Measurements from ENCODE around the gene SMIM10L2A. TPM values are rescaled to one million over a fixed set of nuclear protein-coding genes. Genes with fewer than 3 reads are reported as not detected.

SMIM10L2A gene
- total RNA-seq (0.52 TPM), polyA plus RNA-seq (0.55 TPM)
- long read RNA-seq, donor 1, result 0 reads
- long read RNA-seq, donor 2, full-length matches to known transcripts, result 1 of 1 reads
- long read RNA-seq, donor 2, partial matches to known transcripts, result 0 of 1 reads
- long read RNA-seq, donor 2, other reads (novel, unspliced or antisense), result 0 of 1 reads
- long read RNA-seq, donor 3, full-length matches to known transcripts, result 1 of 1 reads
- long read RNA-seq, donor 3, partial matches to known transcripts, result 0 of 1 reads
- long read RNA-seq, donor 3, other reads (novel, unspliced or antisense), result 0 of 1 reads
- long read RNA-seq, donor 4, full-length matches to known transcripts, result 1 of 1 reads
- long read RNA-seq, donor 4, partial matches to known transcripts, result 0 of 1 reads
- long read RNA-seq, donor 4, other reads (novel, unspliced or antisense), result 0 of 1 reads
- long read RNA-seq, donor 5, result 0 reads
- long read RNA-seq, donor 6, result 0 reads
- long read RNA-seq, donor 7, result 0 reads
- long read RNA-seq, donor 8, result 0 reads
- long read RNA-seq, donor 9, result 0 reads
- long read RNA-seq, donor 10, full-length matches to known transcripts, result 1 of 1 reads
- long read RNA-seq, donor 10, partial matches to known transcripts, result 0 of 1 reads
- long read RNA-seq, donor 10, other reads (novel, unspliced or antisense), result 0 of 1 reads

DNA sequence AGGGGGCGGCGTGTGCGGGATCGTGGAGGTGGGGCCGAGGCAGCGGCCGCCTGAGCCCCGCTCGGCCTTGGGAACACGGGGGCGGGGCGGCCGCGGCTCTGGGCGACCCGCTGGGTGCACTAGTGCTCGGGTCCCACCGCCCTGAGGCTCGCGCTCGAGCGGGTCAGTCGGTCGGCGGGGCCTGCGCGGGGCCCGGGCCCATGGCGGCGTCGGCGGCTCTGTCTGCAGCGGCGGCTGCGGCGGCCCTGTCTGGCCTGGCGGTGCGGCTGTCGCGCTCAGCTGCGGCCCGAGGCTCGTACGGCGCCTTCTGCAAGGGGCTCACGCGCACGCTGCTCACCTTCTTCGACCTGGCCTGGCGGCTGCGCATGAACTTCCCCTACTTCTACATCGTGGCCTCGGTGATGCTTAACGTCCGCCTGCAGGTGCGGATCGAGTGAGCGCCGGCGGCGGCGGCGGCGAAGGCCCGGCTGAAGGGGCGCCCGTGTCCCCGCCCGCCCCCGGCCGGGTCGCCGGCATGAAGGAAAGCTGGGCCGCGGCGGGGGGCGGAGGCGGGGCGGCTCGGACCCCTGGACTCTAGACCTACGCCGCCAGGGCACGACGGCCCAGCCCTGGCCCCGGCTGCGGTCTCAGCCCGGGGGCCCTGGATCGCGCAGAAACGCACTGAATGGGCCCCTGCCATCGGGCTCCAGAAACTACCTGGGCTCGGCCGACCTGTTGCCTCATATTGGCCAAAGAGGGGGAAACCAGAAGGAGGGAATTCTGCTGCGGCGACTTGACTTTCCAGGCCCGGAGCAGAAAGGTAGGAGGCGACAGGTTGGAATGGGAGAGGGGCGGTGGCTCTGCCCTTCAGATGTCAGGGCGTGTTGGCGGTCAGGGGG lies at the start of gene SMIM10L2A:
Gene SMIM10L2A, plus strand, starts transcription at position 13 of the 878 bp plus-strand sequence. Its CDS starts 188 bp downstream, at position 201.
- H3K27me3 ChIP-seq (ENCODE audit: control insufficient read depth in 2 of 2, insufficient read depth in 1 of 2, low read length in 1 of 2), result peaks cover 3 to 24% of the 10 kb centered on the region in 2 donors
- H3K27ac ChIP-seq (ENCODE audit: low read depth in 1 of 2, low read length in 1 of 2), result no peak within 1 kb of the TSS
- H3K9me3 ChIP-seq (ENCODE audit: control insufficient read depth in 2 of 2, insufficient read depth in 1 of 2, low read length in 1 of 2), result no peaks in the 10 kb centered on the region
- peaks cover 0 to 2% of the 10 kb centered on the region in 2 donors for H3K4me1 ChIP-seq (ENCODE audit: control insufficient read depth in 2 of 2, insufficient read depth in 2 of 2, low read length in 2 of 2)
- H3K36me3 ChIP-seq (ENCODE audit: control insufficient read depth in 2 of 2, insufficient read depth in 2 of 2, low read length in 1 of 2), result no peaks in the 10 kb centered on the region
- peak in 1 of 9 donors; percentile 7 for DNase-seq (ENCODE audit: low read depth in 6 of 9, low spot score in 9 of 9)
- WGBS, result 5% methylated on average over 94 of the region's 100 CpGs
- peak within 1 kb of the TSS in 1 of 2 donors; percentile 50 for H3K4me3 ChIP-seq (ENCODE audit: low read length in 2 of 2)

DNA sequence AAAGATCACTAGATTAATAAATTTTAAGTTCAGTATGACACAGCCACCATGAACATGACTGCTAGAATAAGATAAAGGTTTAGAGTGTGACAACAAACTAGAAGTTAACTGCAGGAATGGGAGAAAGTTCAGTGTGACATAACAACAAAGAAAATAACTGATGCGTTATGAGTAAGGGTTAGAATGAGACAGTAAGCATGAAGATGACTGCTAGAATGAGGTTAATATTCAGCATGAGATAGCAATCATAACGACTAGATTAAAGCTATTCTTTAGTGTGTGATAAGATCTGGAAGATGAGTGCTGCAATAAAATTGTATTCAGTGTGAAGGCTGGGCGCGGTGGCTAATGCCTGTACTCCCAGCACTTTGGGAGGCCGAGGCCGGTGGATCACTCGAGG lies 48.4 kb upstream of the SMIM10L2A start:
- H3K27me3 ChIP-seq (ENCODE audit: control insufficient read depth in 2 of 2, insufficient read depth in 1 of 2, low read length in 1 of 2), result no peaks in the 10 kb centered on the region
- H3K9me3 ChIP-seq (ENCODE audit: control insufficient read depth in 2 of 2, insufficient read depth in 1 of 2, low read length in 1 of 2), result peaks cover 0 to 3% of the 10 kb centered on the region in 2 donors
- H3K36me3 ChIP-seq (ENCODE audit: control insufficient read depth in 2 of 2, insufficient read depth in 2 of 2, low read length in 1 of 2), result no peaks in the 10 kb centered on the region
- H3K4me3 ChIP-seq (ENCODE audit: low read length in 2 of 2), result no peak overlapping the region
- no peak for DNase-seq (ENCODE audit: low read depth in 6 of 9, low spot score in 9 of 9)
- H3K4me1 ChIP-seq (ENCODE audit: control insufficient read depth in 2 of 2, insufficient read depth in 2 of 2, low read length in 2 of 2), result no peaks in the 10 kb centered on the region
- H3K27ac ChIP-seq (ENCODE audit: low read depth in 1 of 2, low read length in 1 of 2), result no peak overlapping the region
- WGBS, result 91% methylated on average over 7 of the region's 7 CpGs

DNA sequence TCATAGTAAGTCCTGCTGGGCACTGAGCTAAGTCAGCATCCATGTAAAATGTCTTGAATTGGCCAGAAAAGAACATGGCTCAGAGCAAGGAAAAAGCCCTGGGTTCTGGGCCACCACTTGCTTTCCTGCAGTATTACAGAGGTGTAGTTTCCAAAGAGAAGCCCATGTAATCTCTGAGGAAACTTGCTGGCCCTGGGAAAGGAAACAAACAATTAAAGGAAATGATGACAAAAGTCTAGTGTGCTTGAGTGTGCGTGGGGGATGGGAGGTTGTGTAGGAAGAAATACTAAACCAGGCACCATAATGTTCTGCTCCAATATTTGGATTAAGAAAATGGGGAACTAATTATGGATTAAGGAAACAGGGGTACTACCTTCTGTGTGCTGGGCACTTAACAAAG lies 39.5 kb upstream of the SMIM10L2A start:
- no peak overlapping the region for H3K27ac ChIP-seq (ENCODE audit: low read depth in 1 of 2, low read length in 1 of 2)
- H3K36me3 ChIP-seq (ENCODE audit: control insufficient read depth in 2 of 2, insufficient read depth in 2 of 2, low read length in 1 of 2), result no peaks in the 10 kb centered on the region
- DNase-seq (ENCODE audit: low read depth in 6 of 9, low spot score in 9 of 9), result no peak
- H3K4me1 ChIP-seq (ENCODE audit: control insufficient read depth in 2 of 2, insufficient read depth in 2 of 2, low read length in 2 of 2), result no peaks in the 10 kb centered on the region
- no peak overlapping the region for H3K4me3 ChIP-seq (ENCODE audit: low read length in 2 of 2)
- no peaks in the 10 kb centered on the region for H3K9me3 ChIP-seq (ENCODE audit: control insufficient read depth in 2 of 2, insufficient read depth in 1 of 2, low read length in 1 of 2)
- H3K27me3 ChIP-seq (ENCODE audit: control insufficient read depth in 2 of 2, insufficient read depth in 1 of 2, low read length in 1 of 2), result no peaks in the 10 kb centered on the region
- 88% methylated on average over 1 of the region's 1 CpG for WGBS

DNA sequence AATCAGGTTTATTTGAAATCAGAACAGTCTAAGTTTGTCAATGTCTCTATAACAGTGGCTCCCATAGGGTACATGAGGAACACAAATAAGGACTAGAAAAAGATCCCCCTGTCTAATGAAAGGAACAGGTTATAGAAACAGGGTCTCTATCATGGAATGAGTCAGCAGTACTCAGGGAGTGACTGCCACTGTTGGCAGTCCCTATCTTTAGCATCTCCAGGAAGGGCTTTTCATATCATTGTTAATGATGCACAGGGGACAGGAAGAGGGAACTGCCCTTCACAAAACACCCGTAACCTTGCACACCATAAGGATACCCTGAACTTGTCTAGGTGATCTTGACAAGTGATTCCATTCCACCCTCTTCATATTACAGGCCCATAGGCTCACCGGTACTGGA lies 38.5 kb upstream of the SMIM10L2A start:
- no peaks in the 10 kb centered on the region for H3K36me3 ChIP-seq (ENCODE audit: control insufficient read depth in 2 of 2, insufficient read depth in 2 of 2, low read length in 1 of 2)
- no peak for DNase-seq (ENCODE audit: low read depth in 6 of 9, low spot score in 9 of 9)
- no peaks in the 10 kb centered on the region for H3K4me1 ChIP-seq (ENCODE audit: control insufficient read depth in 2 of 2, insufficient read depth in 2 of 2, low read length in 2 of 2)
- no peak overlapping the region for H3K27ac ChIP-seq (ENCODE audit: low read depth in 1 of 2, low read length in 1 of 2)
- H3K27me3 ChIP-seq (ENCODE audit: control insufficient read depth in 2 of 2, insufficient read depth in 1 of 2, low read length in 1 of 2), result no peaks in the 10 kb centered on the region
- no peak overlapping the region for H3K4me3 ChIP-seq (ENCODE audit: low read length in 2 of 2)
- no peaks in the 10 kb centered on the region for H3K9me3 ChIP-seq (ENCODE audit: control insufficient read depth in 2 of 2, insufficient read depth in 1 of 2, low read length in 1 of 2)
- 63% methylated on average over 2 of the region's 2 CpGs for WGBS

DNA sequence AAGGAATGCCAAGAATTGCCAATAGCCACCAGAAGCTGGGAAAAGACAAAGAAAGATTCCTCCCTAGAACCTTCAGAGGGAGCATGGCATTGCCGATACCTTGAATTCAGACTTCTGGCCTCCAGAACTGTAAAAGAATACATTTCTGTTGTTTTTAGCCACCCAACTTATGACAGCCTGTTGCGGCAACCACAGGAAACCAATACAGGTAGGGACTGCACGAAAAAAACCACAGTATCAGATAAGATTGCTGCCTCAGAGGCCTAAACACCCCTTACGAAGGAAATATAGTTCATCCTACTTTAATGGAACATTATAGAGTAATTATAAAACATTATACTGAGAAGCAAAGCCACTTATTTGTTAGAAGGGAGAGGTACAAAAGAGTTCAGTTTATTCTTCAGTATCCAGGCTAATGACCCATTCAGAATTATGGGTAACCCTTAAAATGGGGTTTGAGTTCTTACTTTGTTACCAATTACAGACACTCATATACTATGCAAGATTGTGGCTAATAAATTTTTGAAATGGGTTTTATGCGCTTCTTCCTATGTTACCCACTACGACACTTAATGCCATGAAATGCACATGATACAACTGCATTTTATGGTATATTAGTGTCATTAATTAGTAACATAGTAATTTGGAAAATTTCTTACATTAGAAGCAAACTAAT lies 37.4 kb upstream of the SMIM10L2A start:
- DNase-seq (ENCODE audit: low read depth in 6 of 9, low spot score in 9 of 9), result peak in 5 of 9 donors; percentile 0 to 42 (median 4)
- 34% methylated on average over 6 of the region's 6 CpGs for WGBS
- H3K4me3 ChIP-seq (ENCODE audit: low read length in 2 of 2), result no peak overlapping the region
- H3K36me3 ChIP-seq (ENCODE audit: control insufficient read depth in 2 of 2, insufficient read depth in 2 of 2, low read length in 1 of 2), result no peaks in the 10 kb centered on the region
- no peaks in the 10 kb centered on the region for H3K9me3 ChIP-seq (ENCODE audit: control insufficient read depth in 2 of 2, insufficient read depth in 1 of 2, low read length in 1 of 2)
- H3K4me1 ChIP-seq (ENCODE audit: control insufficient read depth in 2 of 2, insufficient read depth in 2 of 2, low read length in 2 of 2), result no peaks in the 10 kb centered on the region
- no peaks in the 10 kb centered on the region for H3K27me3 ChIP-seq (ENCODE audit: control insufficient read depth in 2 of 2, insufficient read depth in 1 of 2, low read length in 1 of 2)
- H3K27ac ChIP-seq (ENCODE audit: low read depth in 1 of 2, low read length in 1 of 2), result no peak overlapping the region

DNA sequence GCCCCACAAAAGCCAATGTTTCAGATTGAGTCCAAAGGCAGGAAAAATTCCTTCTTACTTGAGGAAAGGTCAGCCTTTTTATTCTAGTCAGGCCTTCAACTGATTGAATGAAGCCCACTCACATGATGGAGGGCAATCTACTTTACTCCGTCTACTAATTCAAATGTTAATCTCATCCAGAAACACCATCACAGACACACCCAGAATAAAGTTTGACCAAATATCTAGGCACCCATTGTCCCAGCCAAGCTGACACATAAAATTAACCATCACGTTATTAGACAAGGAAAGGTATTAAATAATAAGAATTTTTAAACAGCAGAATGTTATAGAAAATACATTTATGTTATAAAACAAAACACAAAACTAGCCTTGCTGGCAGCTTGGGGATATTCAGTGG lies 32.9 kb upstream of the SMIM10L2A start:
- 89% methylated on average over 2 of the region's 2 CpGs for WGBS
- DNase-seq (ENCODE audit: low read depth in 6 of 9, low spot score in 9 of 9), result no peak
- Histone ChIP-seq H3K4me1 (ENCODE audit: control insufficient read depth in 2 of 2, insufficient read depth in 2 of 2, low read length in 2 of 2) (no peaks in the 10 kb centered on the region), H3K36me3 (ENCODE audit: control insufficient read depth in 2 of 2, insufficient read depth in 2 of 2, low read length in 1 of 2) (no peaks in the 10 kb centered on the region), H3K27me3 (ENCODE audit: control insufficient read depth in 2 of 2, insufficient read depth in 1 of 2, low read length in 1 of 2) (no peaks in the 10 kb centered on the region), H3K9me3 (ENCODE audit: control insufficient read depth in 2 of 2, insufficient read depth in 1 of 2, low read length in 1 of 2) (no peaks in the 10 kb centered on the region), H3K4me3 (ENCODE audit: low read length in 2 of 2) (no peak overlapping the region), H3K27ac (ENCODE audit: low read depth in 1 of 2, low read length in 1 of 2) (no peak overlapping the region)

DNA sequence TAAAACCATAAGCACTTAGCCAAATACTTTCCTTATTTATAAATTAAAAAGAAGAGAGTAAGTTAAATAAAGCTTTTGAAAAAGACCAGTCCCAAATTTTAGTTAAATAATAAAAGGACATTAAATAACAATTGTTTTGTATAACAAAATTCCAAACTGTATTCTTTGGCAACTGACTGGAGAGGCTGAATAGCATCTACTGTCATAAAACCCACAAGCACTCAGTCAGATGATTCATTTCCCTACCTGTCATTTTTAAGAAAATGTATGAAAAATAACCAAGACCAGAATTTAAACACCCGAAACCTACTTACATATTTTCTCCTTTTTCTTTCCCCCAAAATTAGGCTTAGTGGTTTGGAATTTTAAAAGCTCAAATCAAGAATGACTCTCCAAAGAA lies 32.5 kb upstream of the SMIM10L2A start:
- Histone ChIP-seq H3K4me1 (ENCODE audit: control insufficient read depth in 2 of 2, insufficient read depth in 2 of 2, low read length in 2 of 2) (no peaks in the 10 kb centered on the region), H3K4me3 (ENCODE audit: low read length in 2 of 2) (no peak overlapping the region), H3K36me3 (ENCODE audit: control insufficient read depth in 2 of 2, insufficient read depth in 2 of 2, low read length in 1 of 2) (no peaks in the 10 kb centered on the region), H3K27me3 (ENCODE audit: control insufficient read depth in 2 of 2, insufficient read depth in 1 of 2, low read length in 1 of 2) (no peaks in the 10 kb centered on the region), H3K9me3 (ENCODE audit: control insufficient read depth in 2 of 2, insufficient read depth in 1 of 2, low read length in 1 of 2) (no peaks in the 10 kb centered on the region), H3K27ac (ENCODE audit: low read depth in 1 of 2, low read length in 1 of 2) (no peak overlapping the region)
- WGBS, result 64% methylated on average over 1 of the region's 1 CpG
- no peak for DNase-seq (ENCODE audit: low read depth in 6 of 9, low spot score in 9 of 9)

DNA sequence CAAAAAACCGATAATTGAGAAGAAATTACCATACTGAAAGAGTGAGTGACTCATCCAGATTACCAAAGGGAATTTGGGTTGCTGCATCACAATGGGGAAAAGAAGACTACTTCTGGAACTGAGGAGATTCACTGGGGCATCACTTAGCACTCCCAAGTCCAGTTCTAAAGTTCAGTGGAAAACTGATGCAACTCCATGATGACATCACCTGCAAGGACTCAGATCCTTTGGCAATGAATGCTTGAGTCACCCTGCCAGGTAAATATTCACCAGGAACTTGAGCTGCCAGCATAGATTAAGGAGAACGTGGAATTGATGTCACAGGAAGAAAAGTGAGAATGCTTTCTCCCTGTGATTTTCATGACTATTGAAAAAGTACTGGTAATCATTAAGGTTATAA lies 32.0 kb upstream of the SMIM10L2A start:
- H3K36me3 ChIP-seq (ENCODE audit: control insufficient read depth in 2 of 2, insufficient read depth in 2 of 2, low read length in 1 of 2), result no peaks in the 10 kb centered on the region
- DNase-seq (ENCODE audit: low read depth in 6 of 9, low spot score in 9 of 9), result no peak
- no peak overlapping the region for H3K27ac ChIP-seq (ENCODE audit: low read depth in 1 of 2, low read length in 1 of 2)
- no peaks in the 10 kb centered on the region for H3K9me3 ChIP-seq (ENCODE audit: control insufficient read depth in 2 of 2, insufficient read depth in 1 of 2, low read length in 1 of 2)
- H3K4me1 ChIP-seq (ENCODE audit: control insufficient read depth in 2 of 2, insufficient read depth in 2 of 2, low read length in 2 of 2), result no peaks in the 10 kb centered on the region
- H3K27me3 ChIP-seq (ENCODE audit: control insufficient read depth in 2 of 2, insufficient read depth in 1 of 2, low read length in 1 of 2), result no peaks in the 10 kb centered on the region
- WGBS, result 83% methylated on average over 2 of the region's 2 CpGs
- no peak overlapping the region for H3K4me3 ChIP-seq (ENCODE audit: low read length in 2 of 2)
